Natural killer cell (primary cell): Measurements from ENCODE around the gene WIZ. TPM values are rescaled to one million over a fixed set of nuclear protein-coding genes. Genes with fewer than 3 reads are reported as not detected.

Experiments
- ATAC-seq, 3 donors: fragments of 150-1000 bp in 2 of 3; fragments of 200-7000 bp in 1 of 3; cut with Tn5 transposase; 1 replicate in 1 of 3; 2 replicates in 2 of 3; pipeline ENCODE4 v1.10.0; 2021; ENCODE audit warnings: mild to moderate bottlenecking in 2 of 3, moderate library complexity in 2 of 3
- DNase-seq, 2 donors: peaks; one replicate each; pipeline versions ENCODE4 v3.0.0 to v3.0.0-alpha.2; 2013 to 2021; ENCODE audit warnings: mixed read lengths in 1 of 2
- H3K27ac ChIP-seq: one replicate; pipeline ENCODE4 v1.5.1; 2013; ENCODE audit warnings: mild to moderate bottlenecking, low read length
- H3K27me3 ChIP-seq: one replicate; pipeline ENCODE4 v1.6.1; 2013; ENCODE audit warnings: low read length; ENCODE audit not compliant: control insufficient read depth, insufficient read depth
- H3K36me3 ChIP-seq: one replicate; pipeline ENCODE4 v1.6.1; 2013; ENCODE audit warnings: low read length; ENCODE audit not compliant: control insufficient read depth, insufficient read depth
- H3K4me1 ChIP-seq: one replicate; pipeline ENCODE4 v1.6.1; 2013; ENCODE audit warnings: low read length; ENCODE audit not compliant: control insufficient read depth, insufficient read depth
- H3K4me3 ChIP-seq: one replicate; pipeline ENCODE4 v1.5.1; 2013; ENCODE audit warnings: low read length
- H3K9me3 ChIP-seq: one replicate; pipeline ENCODE4 v1.6.1; 2013; ENCODE audit warnings: low read length; ENCODE audit not compliant: control insufficient read depth, insufficient read depth
- H3K27ac Mint-ChIP-seq, 2 donors: one replicate each; pipeline ENCODE4 v1.8.0; 2022; ENCODE audit warnings: mild to moderate bottlenecking in 2 of 2, mixed read lengths in 2 of 2, moderate library complexity in 1 of 2
- H3K27me3 Mint-ChIP-seq, 2 donors: one replicate each; pipeline ENCODE4 v1.8.0; 2022; ENCODE audit warnings: low read depth in 2 of 2, mixed read lengths in 2 of 2
- H3K36me3 Mint-ChIP-seq: one replicate; pipeline ENCODE4 v1.8.0; 2022; ENCODE audit warnings: mixed read lengths
- H3K4me1 Mint-ChIP-seq, 2 donors: one replicate each; pipeline ENCODE4 v1.8.0; 2022; ENCODE audit warnings: mixed read lengths in 2 of 2
- H3K4me3 Mint-ChIP-seq: one replicate; pipeline ENCODE4 v1.8.0; 2022; ENCODE audit warnings: mild to moderate bottlenecking, moderate library complexity, mixed read lengths
- H3K9me3 Mint-ChIP-seq, 2 donors: one replicate each; pipeline ENCODE4 v1.8.0; 2022; ENCODE audit warnings: mixed read lengths in 2 of 2
- WGBS: methylation state at CpG from one replicate; pipeline ENCODE4 v1.1.7; 2013; ENCODE audit warnings: missing lambda C conversion rate; ENCODE audit not compliant: insufficient coverage; 5-methylcytosine and 5-hydroxymethylcytosine counted together
- intact Hi-C: fragments of 100-400 bp; cut with micrococcal nuclease; formaldehyde crosslinking; loops from one replicate; pipeline ENCODE4 v1.14.2; 2022
- total RNA-seq, 4 donors: library from RNA; stranded (reverse); fragments of 120-200 nt in 1 of 4; gene quantifications; one replicate each; pipeline versions ENCODE4 v1.2.3 to v1.2.4, GENCODE V29; 2013 to 2022
- TF ChIP-seq, protein P1 (sequence below): fragments of 200-600 bp; IDR thresholded peaks from one replicate; pipeline ENCODE4 v1.8.0; 2022; ENCODE audit warnings: antibody characterized with exemption

WIZ gene
- total RNA-seq, 3 donors from 2014 or later (not counting 1 experiment from before 2014, with no cell fraction given), result 24.3 to 29.3 (median 24.4) TPM

- Histone ChIP-seq H3K4me1 (peaks cover 26% of the 10 kb centered on the region), H3K27me3 (no peaks in the 10 kb centered on the region), H3K4me3 (no peak overlapping the region), H3K9me3 (no peaks in the 10 kb centered on the region), H3K36me3 (peaks cover 56% of the 10 kb centered on the region), H3K27ac (no peak overlapping the region)
- ATAC-seq, result no peak
- no peaks in the 10 kb centered on the region for H3K9me3 Mint-ChIP-seq
- H3K27me3 Mint-ChIP-seq, result no peaks in the 10 kb centered on the region
- no peak for DNase-seq
- 96% methylated on average over 22 of the region's 22 CpGs for WGBS
- TF ChIP-seq, protein P1, sequence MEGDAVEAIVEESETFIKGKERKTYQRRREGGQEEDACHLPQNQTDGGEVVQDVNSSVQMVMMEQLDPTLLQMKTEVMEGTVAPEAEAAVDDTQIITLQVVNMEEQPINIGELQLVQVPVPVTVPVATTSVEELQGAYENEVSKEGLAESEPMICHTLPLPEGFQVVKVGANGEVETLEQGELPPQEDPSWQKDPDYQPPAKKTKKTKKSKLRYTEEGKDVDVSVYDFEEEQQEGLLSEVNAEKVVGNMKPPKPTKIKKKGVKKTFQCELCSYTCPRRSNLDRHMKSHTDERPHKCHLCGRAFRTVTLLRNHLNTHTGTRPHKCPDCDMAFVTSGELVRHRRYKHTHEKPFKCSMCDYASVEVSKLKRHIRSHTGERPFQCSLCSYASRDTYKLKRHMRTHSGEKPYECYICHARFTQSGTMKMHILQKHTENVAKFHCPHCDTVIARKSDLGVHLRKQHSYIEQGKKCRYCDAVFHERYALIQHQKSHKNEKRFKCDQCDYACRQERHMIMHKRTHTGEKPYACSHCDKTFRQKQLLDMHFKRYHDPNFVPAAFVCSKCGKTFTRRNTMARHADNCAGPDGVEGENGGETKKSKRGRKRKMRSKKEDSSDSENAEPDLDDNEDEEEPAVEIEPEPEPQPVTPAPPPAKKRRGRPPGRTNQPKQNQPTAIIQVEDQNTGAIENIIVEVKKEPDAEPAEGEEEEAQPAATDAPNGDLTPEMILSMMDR, result no peak
- no peak overlapping the region for H3K27ac Mint-ChIP-seq
- H3K4me3 Mint-ChIP-seq, result no peak overlapping the region
- intact Hi-C loops, result no loop called here
- no peaks in the 10 kb centered on the region for H3K36me3 Mint-ChIP-seq
- peaks cover 19 to 34% of the 10 kb centered on the region in 2 donors for H3K4me1 Mint-ChIP-seq
Observed at GRCh38 chr19:15373644-15374043, 76.1 kb downstream of the WIZ start.

GRCh38 chr19:15372891-15373301, 76.9 kb downstream of the WIZ start:
- WGBS, result 97% methylated on average over 30 of the region's 30 CpGs
- DNase-seq (no peak), ATAC-seq (no peak)
- Mint-ChIP-seq H3K36me3 (no peaks in the 10 kb centered on the region), H3K27ac (no peak overlapping the region), H3K27me3 (no peaks in the 10 kb centered on the region), H3K9me3 (no peaks in the 10 kb centered on the region), H3K4me3 (no peak overlapping the region), H3K4me1 (peaks cover 12 to 32% of the 10 kb centered on the region in 2 donors)
- intact Hi-C loops, result no loop called here
- Histone ChIP-seq H3K4me3 (no peak overlapping the region), H3K36me3 (peaks cover 63% of the 10 kb centered on the region), H3K9me3 (no peaks in the 10 kb centered on the region), H3K27me3 (no peaks in the 10 kb centered on the region), H3K27ac (no peak overlapping the region), H3K4me1 (peaks cover 20% of the 10 kb centered on the region)
- TF ChIP-seq, protein P1, result no peak

- no peak for ATAC-seq
- Histone ChIP-seq H3K9me3 (no peaks in the 10 kb centered on the region), H3K27ac (no peak overlapping the region), H3K36me3 (peaks cover 67% of the 10 kb centered on the region), H3K4me3 (no peak overlapping the region), H3K27me3 (no peaks in the 10 kb centered on the region), H3K4me1 (peaks cover 16% of the 10 kb centered on the region)
- Mint-ChIP-seq H3K27ac (no peak overlapping the region), H3K27me3 (no peaks in the 10 kb centered on the region), H3K9me3 (no peaks in the 10 kb centered on the region), H3K4me3 (no peak overlapping the region), H3K36me3 (no peaks in the 10 kb centered on the region), H3K4me1 (peaks cover 9 to 29% of the 10 kb centered on the region in 2 donors)
- intact Hi-C loops, result no loop called here
- WGBS, result 95% methylated on average over 14 of the region's 14 CpGs
- TF ChIP-seq, protein P1, result no peak
- DNase-seq, result no peak
Observed at GRCh38 chr19:15372470-15372869, 77.3 kb downstream of the WIZ start.

- H3K27ac ChIP-seq, result no peak overlapping the region
- no peaks in the 10 kb centered on the region for H3K27me3 ChIP-seq
- Mint-ChIP-seq H3K4me1 (peaks cover 6 to 25% of the 10 kb centered on the region in 2 donors), H3K9me3 (no peaks in the 10 kb centered on the region), H3K27me3 (no peaks in the 10 kb centered on the region), H3K4me3 (no peak overlapping the region), H3K36me3 (no peaks in the 10 kb centered on the region), H3K27ac (no peak overlapping the region)
- TF ChIP-seq, protein P1, result no peak
- no peak for DNase-seq
- intact Hi-C loops, result no loop called here
- H3K9me3 ChIP-seq, result no peaks in the 10 kb centered on the region
- peaks cover 10% of the 10 kb centered on the region for H3K4me1 ChIP-seq
- peaks cover 72% of the 10 kb centered on the region for H3K36me3 ChIP-seq
- 96% methylated on average over 17 of the region's 17 CpGs for WGBS
- ATAC-seq, result no peak
- H3K4me3 ChIP-seq, result no peak overlapping the region
Observed at GRCh38 chr19:15371786-15372380, 77.9 kb downstream of the WIZ start.
